H9 (cell line): ENCODE measurements around the gene RNF114. TPM values are rescaled to one million over a fixed set of nuclear protein-coding genes. Genes with fewer than 3 reads are reported as not detected.

Experiments used
- DNase-seq: peaks from one replicate; pipeline ENCODE4 v3.0.0-alpha.2; 2017
- H2AFZ ChIP-seq: one replicate; pipeline ENCODE4 v1.6.1; 2013; ENCODE audit warnings: mild to moderate bottlenecking, low read length, control low read depth, moderate library complexity
- H2AK5ac ChIP-seq: 2 replicates; pipeline ENCODE4 v1.6.1; 2013; ENCODE audit warnings: low read length, control low read depth, mixed read lengths; ENCODE audit not compliant: insufficient read length
- H2BK120ac ChIP-seq: one replicate; pipeline ENCODE4 v1.6.1; 2013; ENCODE audit warnings: low read depth, mild to moderate bottlenecking, low read length, control low read depth, inconsistent platforms; ENCODE audit not compliant: poor library complexity, severe bottlenecking
- H2BK12ac ChIP-seq: 2 replicates; pipeline ENCODE4 v1.6.1; 2013; ENCODE audit warnings: low read length, control low read depth, mixed read lengths, low read depth; ENCODE audit not compliant: insufficient read length
- H2BK15ac ChIP-seq: 2 replicates; pipeline ENCODE4 v1.6.1; 2013; ENCODE audit warnings: low read depth, low read length, control low read depth
- H2BK20ac ChIP-seq: one replicate; pipeline ENCODE4 v1.6.1; 2013; ENCODE audit warnings: low read depth, mild to moderate bottlenecking, low read length, control low read depth, inconsistent platforms; ENCODE audit not compliant: poor library complexity, severe bottlenecking
- H2BK5ac ChIP-seq: 2 replicates; pipeline ENCODE4 v1.6.1; 2013; ENCODE audit warnings: low read length, control low read depth, mixed read lengths; ENCODE audit not compliant: insufficient read length
- H3K14ac ChIP-seq: 2 replicates; pipeline ENCODE4 v1.6.1; 2013; ENCODE audit warnings: low read length, control low read depth; ENCODE audit not compliant: insufficient read depth
- H3K18ac ChIP-seq: 2 replicates; pipeline ENCODE4 v1.6.1; 2013; ENCODE audit warnings: low read depth, mild to moderate bottlenecking, mixed read lengths, low read length, control low read depth; ENCODE audit not compliant: insufficient read length
- H3K23ac ChIP-seq: 2 replicates; pipeline ENCODE4 v1.6.1; 2013; ENCODE audit warnings: low read length, control low read depth, mixed read lengths, low read depth; ENCODE audit not compliant: insufficient read length
- H3K23me2 ChIP-seq: 2 replicates; pipeline ENCODE4 v1.6.1; 2013; ENCODE audit warnings: low read depth, mild to moderate bottlenecking, mixed read lengths, low read length, control low read depth; ENCODE audit not compliant: insufficient read length, poor library complexity, severe bottlenecking
- H3K27ac ChIP-seq: 2 replicates; pipeline ENCODE4 v1.5.1; 2013; ENCODE audit warnings: low read length, control low read depth, mixed read lengths, low read depth; ENCODE audit not compliant: insufficient read length
- H3K27me3 ChIP-seq: 2 replicates; pipeline ENCODE4 v1.6.1; 2013; ENCODE audit warnings: low read length, control low read depth, inconsistent platforms; ENCODE audit not compliant: insufficient read depth
- H3K4ac ChIP-seq: 2 replicates; pipeline ENCODE4 v1.6.1; 2013; ENCODE audit warnings: low read depth, mild to moderate bottlenecking, control low read depth, inconsistent platforms, low read length, moderate library complexity
- H3K4me1 ChIP-seq: 2 replicates; pipeline ENCODE4 v1.6.1; 2013; ENCODE audit warnings: low read length, control low read depth, inconsistent platforms; ENCODE audit not compliant: insufficient read depth
- H3K4me2 ChIP-seq: 2 replicates; pipeline ENCODE4 v1.6.1; 2013; ENCODE audit warnings: low read length, control low read depth, mixed read lengths; ENCODE audit not compliant: insufficient read length, insufficient read depth
- H3K56ac ChIP-seq: 2 replicates; pipeline ENCODE4 v1.6.1; 2013; ENCODE audit warnings: low read depth, mild to moderate bottlenecking, mixed read lengths, low read length, control low read depth; ENCODE audit not compliant: insufficient read length
- H3K79me1 ChIP-seq: 2 replicates; pipeline ENCODE4 v1.6.1; 2013; ENCODE audit warnings: low read depth, mild to moderate bottlenecking, moderate library complexity, low read length, control low read depth, inconsistent platforms; ENCODE audit not compliant: insufficient read depth, poor library complexity, severe bottlenecking
- H3K79me2 ChIP-seq: 2 replicates; pipeline ENCODE4 v1.6.1; 2013; ENCODE audit warnings: low read length, control low read depth, inconsistent platforms; ENCODE audit not compliant: insufficient read depth
- H3K9ac ChIP-seq: 2 replicates; pipeline ENCODE4 v1.6.1; 2013; ENCODE audit warnings: low read length, control low read depth, mixed read lengths; ENCODE audit not compliant: insufficient read length; ENCODE audit errors: extremely low read depth
- H3K9me3 ChIP-seq: one replicate; pipeline ENCODE4 v1.6.1; 2013; ENCODE audit warnings: low read depth, low read length, inconsistent platforms; ENCODE audit not compliant: control insufficient read depth
- H3T11ph ChIP-seq: one replicate; pipeline ENCODE4 v1.6.1; 2013; ENCODE audit warnings: mild to moderate bottlenecking, low read length, control low read depth, inconsistent platforms
- H4K20me1 ChIP-seq: one replicate; pipeline ENCODE4 v1.6.1; 2013; ENCODE audit not compliant: control insufficient read depth, insufficient read length, insufficient read depth
- H4K5ac ChIP-seq: 2 replicates; pipeline ENCODE4 v1.6.1; 2013; ENCODE audit warnings: low read depth, mild to moderate bottlenecking, mixed read lengths, low read length, control low read depth; ENCODE audit not compliant: insufficient read length
- H4K8ac ChIP-seq: replicated peaks from 2 replicates; pipeline ENCODE4 v1.6.1; 2013; ENCODE audit warnings: low read length, control low read depth, mixed read lengths, low read depth; ENCODE audit not compliant: insufficient read length
- H4K91ac ChIP-seq: 2 replicates; pipeline ENCODE4 v1.6.1; 2013; ENCODE audit warnings: low read depth, mild to moderate bottlenecking, moderate library complexity, mixed read lengths, low read length, control low read depth; ENCODE audit not compliant: insufficient read length
- H3K27ac Mint-ChIP-seq, 3 experiments: 2 replicates in 2 of 3; 3 replicates in 1 of 3; pipeline ENCODE4 v1.8.0; 2020 to 2021; ENCODE audit warnings: mixed read lengths in 3 of 3, mild to moderate bottlenecking in 1 of 3, moderate library complexity in 1 of 3
- H3K27me3 Mint-ChIP-seq: 2 replicates; pipeline ENCODE4 v1.8.0; 2021; ENCODE audit warnings: low read depth, mild to moderate bottlenecking, moderate library complexity, mixed read lengths
- H3K36me3 Mint-ChIP-seq, 3 experiments: 2 replicates in 2 of 3; 3 replicates in 1 of 3; pipeline ENCODE4 v1.8.0; 2020 to 2021; ENCODE audit warnings: low read depth in 3 of 3, mixed read lengths in 3 of 3; ENCODE audit not compliant: insufficient read depth in 1 of 3
- H3K4me1 Mint-ChIP-seq, 2 experiments: 2 replicates each; pipeline ENCODE4 v1.8.0; 2020; ENCODE audit warnings: mixed read lengths in 2 of 2
- H3K4me3 Mint-ChIP-seq, 2 experiments: 2 replicates in 1 of 2; 3 replicates in 1 of 2; pipeline ENCODE4 v1.8.0; 2020 to 2021; ENCODE audit warnings: mild to moderate bottlenecking in 2 of 2, mixed read lengths in 2 of 2, moderate library complexity in 1 of 2
- H3K9me3 Mint-ChIP-seq, 2 experiments: 2 replicates in 1 of 2; 3 replicates in 1 of 2; pipeline ENCODE4 v1.8.0; 2020; ENCODE audit warnings: mild to moderate bottlenecking in 2 of 2, mixed read lengths in 2 of 2, moderate library complexity in 1 of 2
- CTCF ChIP-seq: fragments of 200-600 bp; sonication (generic); conservative IDR thresholded peaks from 3 replicates; pipeline ENCODE4 v1.8.0; 2021; ENCODE audit warnings: antibody characterized with exemption, mild to moderate bottlenecking
- WGBS: extraction: QIAGEN DNeasy Blood & Tissue Kit; methylation state at CpG from one replicate; pipeline ENCODE4 v1.1.7; 2013; ENCODE audit warnings: missing lambda C conversion rate, low lambda C conversion rate, mixed read lengths; ENCODE audit not compliant: insufficient read length; ENCODE audit errors: extremely low coverage; 5-methylcytosine and 5-hydroxymethylcytosine counted together
- total RNA-seq: library from RNA; stranded (reverse); gene quantifications from 2 replicates; pipeline ENCODE4 v1.2.1, GENCODE V29; 2021

RNF114 gene
- total RNA-seq, 1 experiment from 2014 or later: 75.5 TPM

DNA sequence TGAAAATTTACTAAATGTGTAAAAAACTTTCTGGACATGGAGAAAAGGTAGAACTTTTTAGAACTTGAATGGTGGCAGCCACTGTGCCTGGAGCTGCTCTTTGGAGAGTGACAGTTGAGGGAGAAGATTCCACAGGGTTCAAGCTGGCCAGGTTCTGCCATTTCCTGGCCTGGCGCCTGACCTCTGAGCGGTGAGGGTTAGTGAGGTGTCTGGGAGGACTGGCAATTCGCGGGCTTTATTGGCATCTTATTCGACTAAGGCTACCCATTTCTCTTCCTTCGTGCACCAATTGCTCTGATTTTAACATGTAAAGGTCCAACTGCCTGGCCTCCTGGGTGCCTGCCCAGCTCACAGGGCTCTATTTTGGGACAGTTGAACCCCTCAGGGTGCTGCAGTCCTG, 49.0 kb downstream of the RNF114 start:
- Histone ChIP-seq H3K23me2 (peaks cover 15% of the 10 kb centered on the region), H2BK12ac (no peak overlapping the region), H3K79me2 (no peaks in the 10 kb centered on the region; the same call in 1 of the 2 replicates), H3K79me1 (no peaks in the 10 kb centered on the region), H3K27me3 (peaks cover 2% of the 10 kb centered on the region; the same call in 1 of the 2 replicates), H4K5ac (no peak overlapping the region), H3K14ac (no peak overlapping the region), H2BK20ac (no peak overlapping the region), H3K27ac (no peak overlapping the region), H3K9me3 (no peaks in the 10 kb centered on the region), H3K4ac (no peak overlapping the region), H3K4me1 (peaks cover 17% of the 10 kb centered on the region), H3K56ac (no peak overlapping the region), H3T11ph (no peak overlapping the region), H3K4me2 (no peak overlapping the region), H3K23ac (no peak overlapping the region), H4K20me1 (peaks cover 2% of the 10 kb centered on the region), H2BK120ac (no peak overlapping the region), H2AK5ac (no peak overlapping the region), H2AFZ (no peak overlapping the region), H2BK5ac (no peak overlapping the region), H4K91ac (no peak overlapping the region), H3K9ac (no peak overlapping the region), H4K8ac (no peak overlapping the region), H2BK15ac (no peak overlapping the region), H3K18ac (no peak overlapping the region)
- Mint-ChIP-seq H3K27ac (no peak overlapping the region), H3K27me3 (peaks cover 24% of the 10 kb centered on the region), H3K9me3 (peaks cover 0 to 2% of the 10 kb centered on the region in 2 experiments; a peak in 1 of 5 replicates), H3K36me3 (peaks cover 13 to 37% (median 22%) of the 10 kb centered on the region in 3 experiments; a peak in 6 of 7 replicates), H3K4me3 (peak overlapping the region; percentile 47 to 95), H3K4me1 (peaks cover 74 to 90% of the 10 kb centered on the region in 2 experiments)
- DNase-seq: no peak
- TF ChIP-seq CTCF: no peak
- no CpG with 5 or more reads among the region's 6 CpGs for WGBS
